Measurements from ENCODE around the gene PDLIM1.

DNA sequence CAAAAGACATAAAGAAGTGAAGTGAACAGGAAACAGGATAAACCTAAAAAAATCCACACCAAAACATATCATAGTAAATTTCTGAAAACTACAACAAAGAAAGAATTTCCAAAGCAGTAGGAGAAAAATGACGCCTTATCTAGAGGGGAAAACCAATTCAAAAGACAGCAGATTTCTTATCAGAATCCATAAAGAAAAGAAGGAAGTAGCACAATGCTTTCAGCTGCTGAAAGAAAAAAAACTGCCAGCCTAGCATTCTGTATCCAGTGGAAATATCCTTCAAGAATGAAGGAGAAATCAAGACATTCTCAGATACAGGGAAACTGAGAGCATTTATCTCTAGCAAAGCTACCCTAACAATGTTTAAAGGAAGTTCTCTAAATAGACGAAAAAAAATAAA lies 37.8 kb downstream of the PDLIM1 start:
- no peak for TF ChIP-seq YY1 (IDR thresholded peaks at IDR 0.05; ENCODE audit: low read depth)
- TF ChIP-seq, protein P1, sequence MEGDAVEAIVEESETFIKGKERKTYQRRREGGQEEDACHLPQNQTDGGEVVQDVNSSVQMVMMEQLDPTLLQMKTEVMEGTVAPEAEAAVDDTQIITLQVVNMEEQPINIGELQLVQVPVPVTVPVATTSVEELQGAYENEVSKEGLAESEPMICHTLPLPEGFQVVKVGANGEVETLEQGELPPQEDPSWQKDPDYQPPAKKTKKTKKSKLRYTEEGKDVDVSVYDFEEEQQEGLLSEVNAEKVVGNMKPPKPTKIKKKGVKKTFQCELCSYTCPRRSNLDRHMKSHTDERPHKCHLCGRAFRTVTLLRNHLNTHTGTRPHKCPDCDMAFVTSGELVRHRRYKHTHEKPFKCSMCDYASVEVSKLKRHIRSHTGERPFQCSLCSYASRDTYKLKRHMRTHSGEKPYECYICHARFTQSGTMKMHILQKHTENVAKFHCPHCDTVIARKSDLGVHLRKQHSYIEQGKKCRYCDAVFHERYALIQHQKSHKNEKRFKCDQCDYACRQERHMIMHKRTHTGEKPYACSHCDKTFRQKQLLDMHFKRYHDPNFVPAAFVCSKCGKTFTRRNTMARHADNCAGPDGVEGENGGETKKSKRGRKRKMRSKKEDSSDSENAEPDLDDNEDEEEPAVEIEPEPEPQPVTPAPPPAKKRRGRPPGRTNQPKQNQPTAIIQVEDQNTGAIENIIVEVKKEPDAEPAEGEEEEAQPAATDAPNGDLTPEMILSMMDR (IDR thresholded peaks at IDR 0.05) = no peak
- no peak for TF ChIP-seq RCOR1 (IDR thresholded peaks at IDR 0.05; ENCODE audit: low read length)
- TF ChIP-seq NRF1 (IDR thresholded peaks at IDR 0.05; ENCODE audit: low read depth, low read length) = no peak
- no peak for TF ChIP-seq GABPA (IDR thresholded peaks at IDR 0.05; ENCODE audit: low read depth)
- no peak for TF ChIP-seq RFX5 (IDR thresholded peaks at IDR 0.05; ENCODE audit: low read length)
- no peak for TF ChIP-seq EP300 (IDR thresholded peaks at IDR 0.05; ENCODE audit: borderline replicate concordance in 1 of 2, low read depth in 1 of 2, low read length in 1 of 2)
- no peak for TF ChIP-seq TAF1 (IDR thresholded peaks at IDR 0.05; ENCODE audit: borderline replicate concordance, low read depth, low read length)
- TF ChIP-seq POLR2AphosphoS5 (IDR thresholded peaks at IDR 0.05; ENCODE audit: low read depth, low read length) = no peak
- TF ChIP-seq, protein P2, sequence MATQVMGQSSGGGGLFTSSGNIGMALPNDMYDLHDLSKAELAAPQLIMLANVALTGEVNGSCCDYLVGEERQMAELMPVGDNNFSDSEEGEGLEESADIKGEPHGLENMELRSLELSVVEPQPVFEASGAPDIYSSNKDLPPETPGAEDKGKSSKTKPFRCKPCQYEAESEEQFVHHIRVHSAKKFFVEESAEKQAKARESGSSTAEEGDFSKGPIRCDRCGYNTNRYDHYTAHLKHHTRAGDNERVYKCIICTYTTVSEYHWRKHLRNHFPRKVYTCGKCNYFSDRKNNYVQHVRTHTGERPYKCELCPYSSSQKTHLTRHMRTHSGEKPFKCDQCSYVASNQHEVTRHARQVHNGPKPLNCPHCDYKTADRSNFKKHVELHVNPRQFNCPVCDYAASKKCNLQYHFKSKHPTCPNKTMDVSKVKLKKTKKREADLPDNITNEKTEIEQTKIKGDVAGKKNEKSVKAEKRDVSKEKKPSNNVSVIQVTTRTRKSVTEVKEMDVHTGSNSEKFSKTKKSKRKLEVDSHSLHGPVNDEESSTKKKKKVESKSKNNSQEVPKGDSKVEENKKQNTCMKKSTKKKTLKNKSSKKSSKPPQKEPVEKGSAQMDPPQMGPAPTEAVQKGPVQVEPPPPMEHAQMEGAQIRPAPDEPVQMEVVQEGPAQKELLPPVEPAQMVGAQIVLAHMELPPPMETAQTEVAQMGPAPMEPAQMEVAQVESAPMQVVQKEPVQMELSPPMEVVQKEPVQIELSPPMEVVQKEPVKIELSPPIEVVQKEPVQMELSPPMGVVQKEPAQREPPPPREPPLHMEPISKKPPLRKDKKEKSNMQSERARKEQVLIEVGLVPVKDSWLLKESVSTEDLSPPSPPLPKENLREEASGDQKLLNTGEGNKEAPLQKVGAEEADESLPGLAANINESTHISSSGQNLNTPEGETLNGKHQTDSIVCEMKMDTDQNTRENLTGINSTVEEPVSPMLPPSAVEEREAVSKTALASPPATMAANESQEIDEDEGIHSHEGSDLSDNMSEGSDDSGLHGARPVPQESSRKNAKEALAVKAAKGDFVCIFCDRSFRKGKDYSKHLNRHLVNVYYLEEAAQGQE (IDR thresholded peaks at IDR 0.05; ENCODE audit: low read depth, low read length) = no peak
- TF ChIP-seq SMC3 (IDR thresholded peaks at IDR 0.05; ENCODE audit: low read depth, low read length) = no peak
- TF ChIP-seq, protein P3, sequence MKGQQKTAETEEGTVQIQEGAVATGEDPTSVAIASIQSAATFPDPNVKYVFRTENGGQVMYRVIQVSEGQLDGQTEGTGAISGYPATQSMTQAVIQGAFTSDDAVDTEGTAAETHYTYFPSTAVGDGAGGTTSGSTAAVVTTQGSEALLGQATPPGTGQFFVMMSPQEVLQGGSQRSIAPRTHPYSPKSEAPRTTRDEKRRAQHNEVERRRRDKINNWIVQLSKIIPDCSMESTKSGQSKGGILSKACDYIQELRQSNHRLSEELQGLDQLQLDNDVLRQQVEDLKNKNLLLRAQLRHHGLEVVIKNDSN (IDR thresholded peaks at IDR 0.05; ENCODE audit: borderline replicate concordance, low read depth) = no peak
- no peak for TF ChIP-seq SIN3A (IDR thresholded peaks at IDR 0.05; ENCODE audit: borderline replicate concordance, low read depth, low read length)

Data from SK-N-SH (cell line).